CD4-positive, alpha-beta T cell (primary cell): ENCODE measurements around the gene GALNT11. TPM values are rescaled to one million over a fixed set of nuclear protein-coding genes. Genes with fewer than 3 reads are reported as not detected.

Experiments used
- ATAC-seq: fragments of 200-7000 bp; cut with Tn5 transposase; one replicate; pipeline ENCODE4 v1.10.0; 2022; ENCODE audit warnings: mild to moderate bottlenecking; ENCODE audit not compliant: poor library complexity
- CTCF ChIA-PET: fragments of 350-600 bp; sonication (Branson Sonifier 250); formaldehyde crosslinking; loops from one replicate; lab custom pipeline; 2021; ENCODE audit warnings: antibody characterized with exemption, inconsistent platforms; lab: Charles Lee
- POLR2A ChIA-PET: fragments of 350-600 bp; sonication (Branson Sonifier 250); formaldehyde crosslinking; loops from one replicate; lab custom pipeline; 2021; ENCODE audit warnings: antibody characterized with exemption, inconsistent platforms; lab: Charles Lee
- DNase-seq, 14 experiments: peaks; one replicate each; pipeline ENCODE4 v3.0.0-alpha.2; 2013 to 2020; ENCODE audit warnings: mixed read lengths in 2 of 14
- H3K27ac ChIP-seq, 2 donors: one replicate each; pipeline versions ENCODE4 v1.5.1 to v1.7.0; 2013; ENCODE audit warnings: low read length in 2 of 2, low read depth in 1 of 2, mild to moderate bottlenecking in 1 of 2
- H3K27me3 ChIP-seq, 2 experiments: 1 replicate in 1 of 2; 2 replicates in 1 of 2; pipeline versions ENCODE4 v1.6.1 to v1.7.0; 2013; ENCODE audit warnings: low read length in 2 of 2, control low read depth in 1 of 2, mild to moderate bottlenecking in 1 of 2, moderate library complexity in 1 of 2; ENCODE audit not compliant: insufficient read depth in 2 of 2, control insufficient read depth in 1 of 2
- H3K36me3 ChIP-seq: one replicate; pipeline ENCODE4 v1.6.1; 2013; ENCODE audit warnings: low read length, control low read depth; ENCODE audit not compliant: insufficient read depth
- H3K4me1 ChIP-seq: one replicate; pipeline ENCODE4 v1.6.1; 2013; ENCODE audit warnings: low read length, control low read depth; ENCODE audit not compliant: insufficient read depth
- H3K4me3 ChIP-seq: one replicate; pipeline ENCODE4 v1.5.1; 2013; ENCODE audit warnings: mild to moderate bottlenecking, low read length, moderate library complexity
- H3K9me3 ChIP-seq, 2 experiments: 1 replicate in 1 of 2; 2 replicates in 1 of 2; pipeline versions ENCODE4 v1.6.1 to v1.7.0; 2013; ENCODE audit warnings: low read length in 2 of 2, mild to moderate bottlenecking in 2 of 2, control low read depth in 1 of 2, moderate library complexity in 1 of 2; ENCODE audit not compliant: control insufficient read depth in 1 of 2, insufficient read depth in 1 of 2
- H3K27ac Mint-ChIP-seq: one replicate; pipeline ENCODE4 v1.8.0; 2020; ENCODE audit warnings: mixed read lengths
- H3K27me3 Mint-ChIP-seq: one replicate; pipeline ENCODE4 v1.8.0; 2021; ENCODE audit warnings: mixed read lengths
- H3K36me3 Mint-ChIP-seq: one replicate; pipeline ENCODE4 v1.8.0; 2021; ENCODE audit warnings: low read depth, mixed read lengths
- H3K4me1 Mint-ChIP-seq: one replicate; pipeline ENCODE4 v1.8.0; 2021; ENCODE audit warnings: low read depth, mixed read lengths
- H3K4me3 Mint-ChIP-seq: one replicate; pipeline ENCODE4 v1.8.0; 2020; ENCODE audit warnings: mild to moderate bottlenecking, mixed read lengths
- H3K9me3 Mint-ChIP-seq: one replicate; pipeline ENCODE4 v1.8.0; 2020; ENCODE audit warnings: mixed read lengths
- CTCF ChIP-seq: fragments of 200-600 bp; IDR thresholded peaks from one replicate; pipeline ENCODE4 v1.8.0; 2022; ENCODE audit warnings: antibody characterized with exemption, mild to moderate bottlenecking
- intact Hi-C, 2 experiments: fragments of 100-400 bp; cut with DNase I in 1 of 2; cut with micrococcal nuclease in 1 of 2; formaldehyde crosslinking; loops; one replicate each; pipeline versions ENCODE4 v1.15.1 to v1.9.0; 2023 to 2025; cut with DNase I, micrococcal nuclease
- total RNA-seq, 174 experiments: library from RNA in 2 of 174; stranded (reverse) in 2 of 174; gene quantifications; one replicate each; pipeline ENCODE4 v1.2.3 and lab custom pipeline; 2021 to 2026

Gene GALNT11
- total RNA-seq, 2 experiments from 2014 or later = 20.7 to 22.2 TPM

GRCh38 chr7:152133804-152134203, 108.3 kb downstream of the GALNT11 start:
- Histone ChIP-seq H3K4me1 (no peaks in the 10 kb centered on the region), H3K9me3 (peaks cover 0 to 8% of the 10 kb centered on the region in 2 experiments), H3K27me3 (no peaks in the 10 kb centered on the region), H3K4me3 (no peak overlapping the region), H3K36me3 (peaks cover 29% of the 10 kb centered on the region), H3K27ac (no peak overlapping the region)
- Mint-ChIP-seq H3K36me3 (peaks cover 73% of the 10 kb centered on the region), H3K9me3 (no peaks in the 10 kb centered on the region), H3K27me3 (no peaks in the 10 kb centered on the region), H3K27ac (peak overlapping the region; percentile 56), H3K4me3 (no peak overlapping the region), H3K4me1 (no peaks in the 10 kb centered on the region)
- no peak for DNase-seq
- ATAC-seq = no peak
- CTCF ChIA-PET = interaction anchor here (0.7 to 1.0 kb wide), 2 partner anchors 13 to 513 kb away, joined by 3 read pairs; no protein-coding TSS in a partner anchor
- intact Hi-C loops = no loop called here
- no peak for TF ChIP-seq CTCF
- POLR2A ChIA-PET = no interaction called here

GRCh38 chr7:152136686-152137085, 111.2 kb downstream of the GALNT11 start:
- Histone ChIP-seq H3K9me3 (no peaks in the 10 kb centered on the region), H3K36me3 (peaks cover 48% of the 10 kb centered on the region), H3K4me3 (no peak overlapping the region), H3K4me1 (peaks cover 1% of the 10 kb centered on the region), H3K27me3 (no peaks in the 10 kb centered on the region), H3K27ac (no peak overlapping the region)
- peaks cover 75% of the 10 kb centered on the region for H3K36me3 Mint-ChIP-seq
- DNase-seq = no peak
- no peak for TF ChIP-seq CTCF
- ATAC-seq = no peak
- intact Hi-C loops = no loop called here
- POLR2A ChIA-PET = no interaction called here
- no peaks in the 10 kb centered on the region for H3K9me3 Mint-ChIP-seq
- CTCF ChIA-PET = interaction anchor here (1.2 kb wide), 1 partner anchor 8 kb away, joined by 3 read pairs; no protein-coding TSS in a partner anchor
- peak overlapping the region; percentile 71 for H3K27ac Mint-ChIP-seq
- H3K27me3 Mint-ChIP-seq = no peaks in the 10 kb centered on the region
- peaks cover 6% of the 10 kb centered on the region for H3K4me1 Mint-ChIP-seq
- H3K4me3 Mint-ChIP-seq = no peak overlapping the region

GRCh38 chr7:152137476-152138025, 112.1 kb downstream of the GALNT11 start:
- Mint-ChIP-seq H3K4me3 (no peak overlapping the region), H3K4me1 (peaks cover 14% of the 10 kb centered on the region), H3K9me3 (no peaks in the 10 kb centered on the region), H3K27ac (no peak overlapping the region), H3K36me3 (peaks cover 70% of the 10 kb centered on the region), H3K27me3 (no peaks in the 10 kb centered on the region)
- no peak for ATAC-seq
- Histone ChIP-seq H3K27ac (no peak overlapping the region), H3K9me3 (no peaks in the 10 kb centered on the region), H3K36me3 (peaks cover 48% of the 10 kb centered on the region), H3K4me3 (no peak overlapping the region), H3K27me3 (no peaks in the 10 kb centered on the region), H3K4me1 (peaks cover 4% of the 10 kb centered on the region)
- CTCF ChIA-PET = no interaction called here
- no peak for DNase-seq
- no peak for TF ChIP-seq CTCF
- POLR2A ChIA-PET = no interaction called here
- intact Hi-C loops = no loop called here
